SK-N-SH treated with all-trans-retinoic acid at 6 μM for 48 hours (cell line): Measurements from ENCODE around the gene DPM1.

Experiments
- BACH2 ChIP-seq: fragments of 250-450 bp; sonication (Bioruptor Pico); IDR thresholded peaks from 2 replicates; pipeline ENCODE4 v1.9.0; 2021; ENCODE audit warnings: mild to moderate bottlenecking, borderline replicate concordance
- CSDC2 ChIP-seq: fragments of 250-450 bp; sonication (Bioruptor Pico); IDR thresholded peaks from 2 replicates; pipeline ENCODE4 v1.5.0; 2020; ENCODE audit warnings: mild to moderate bottlenecking, moderate library complexity
- PATZ1 ChIP-seq: fragments of 250-450 bp; sonication (Bioruptor Pico); IDR thresholded peaks from 2 replicates; pipeline ENCODE4 v1.8.0; 2020; ENCODE audit warnings: mild to moderate bottlenecking, moderate library complexity, borderline replicate concordance
- PPARA ChIP-seq: fragments of 250-450 bp; sonication (Bioruptor Pico); IDR thresholded peaks from 2 replicates; pipeline ENCODE4 v1.5.0; 2020; ENCODE audit warnings: mild to moderate bottlenecking, borderline replicate concordance
- SNAI2 ChIP-seq: fragments of 250-450 bp; sonication (Bioruptor Pico); IDR thresholded peaks from 2 replicates; pipeline ENCODE4 v1.5.0; 2020; ENCODE audit warnings: mild to moderate bottlenecking, moderate library complexity
- TOX ChIP-seq: fragments of 250-450 bp; sonication (Bioruptor Pico); IDR thresholded peaks from 2 replicates; pipeline ENCODE4 v1.8.0; 2021; ENCODE audit warnings: mild to moderate bottlenecking, moderate library complexity, borderline replicate concordance
- ZC3H10 ChIP-seq: fragments of 250-450 bp; sonication (Bioruptor Pico); IDR thresholded peaks from 2 replicates; pipeline ENCODE4 v1.5.1; 2021; ENCODE audit warnings: mild to moderate bottlenecking, moderate library complexity
- ZFP3 ChIP-seq: fragments of 250-450 bp; sonication (Bioruptor Pico); IDR thresholded peaks from 2 replicates; pipeline ENCODE4 v1.5.0; 2020; ENCODE audit warnings: mild to moderate bottlenecking, moderate library complexity
- ZFP30 ChIP-seq: fragments of 450-650 bp; formaldehyde crosslinking; IDR thresholded peaks from 2 replicates; pipeline ENCODE4 v1.5.0; 2022; ENCODE audit warnings: mild to moderate bottlenecking, moderate library complexity
- ZNF565 ChIP-seq: fragments of 450-650 bp; formaldehyde crosslinking; conservative IDR thresholded peaks from 2 replicates; pipeline ENCODE4 v1.5.0; 2020; ENCODE audit warnings: low read depth, mild to moderate bottlenecking, moderate library complexity
- ZNF8 ChIP-seq: fragments of 450-650 bp; formaldehyde crosslinking; IDR thresholded peaks from 2 replicates; pipeline ENCODE4 v1.5.0; 2020; ENCODE audit warnings: mild to moderate bottlenecking, moderate library complexity
- TF ChIP-seq, protein P1 (sequence below): fragments of 250-450 bp; sonication (Bioruptor Pico); IDR thresholded peaks from 2 replicates; pipeline ENCODE4 v1.5.0; 2020; ENCODE audit warnings: mild to moderate bottlenecking, moderate library complexity
- TF ChIP-seq, protein P2 (sequence below): fragments of 250-450 bp; sonication (Bioruptor Pico); IDR thresholded peaks from 2 replicates; pipeline ENCODE4 v1.5.1; 2020; ENCODE audit warnings: low read depth, mild to moderate bottlenecking, moderate library complexity
- TF ChIP-seq, protein P3 (sequence below): fragments of 250-450 bp; sonication (Bioruptor Pico); IDR thresholded peaks from 2 replicates; pipeline ENCODE4 v1.5.1; 2021; ENCODE audit warnings: mild to moderate bottlenecking, moderate library complexity

DNA sequence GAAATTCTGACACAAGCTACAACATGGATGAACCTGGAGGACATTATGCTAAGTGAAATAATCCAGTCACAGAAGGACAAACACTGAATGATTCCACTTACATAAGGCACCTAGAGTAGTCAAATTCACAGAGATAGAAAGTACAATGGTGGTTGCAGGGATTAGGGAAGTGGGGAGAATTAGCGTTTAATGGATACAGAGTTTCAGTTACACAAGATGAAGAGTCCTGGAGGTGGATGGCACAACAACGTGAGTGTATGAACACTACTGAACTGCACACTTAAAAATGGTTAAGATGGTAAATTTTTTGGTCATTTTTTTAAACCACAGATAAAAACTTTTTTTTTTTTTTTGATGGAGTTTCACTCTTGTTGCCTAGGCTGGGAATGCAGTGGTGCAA is 25.0 kb upstream of the DPM1 start:
- TF ChIP-seq SNAI2 (CRISPR knock-in tag) (no peak), ZC3H10 (CRISPR knock-in tag) (no peak), TOX (CRISPR knock-in tag) (no peak), ZNF8 (CRISPR knock-in tag) (no peak), CSDC2 (CRISPR knock-in tag) (no peak), ZFP30 (CRISPR knock-in tag) (no peak), ZFP3 (CRISPR knock-in tag) (no peak), PPARA (no peak), ZNF565 (CRISPR knock-in tag) (no peak), PATZ1 (CRISPR knock-in tag) (no peak), BACH2 (CRISPR knock-in tag) (no peak)
- TF ChIP-seq, protein P1, sequence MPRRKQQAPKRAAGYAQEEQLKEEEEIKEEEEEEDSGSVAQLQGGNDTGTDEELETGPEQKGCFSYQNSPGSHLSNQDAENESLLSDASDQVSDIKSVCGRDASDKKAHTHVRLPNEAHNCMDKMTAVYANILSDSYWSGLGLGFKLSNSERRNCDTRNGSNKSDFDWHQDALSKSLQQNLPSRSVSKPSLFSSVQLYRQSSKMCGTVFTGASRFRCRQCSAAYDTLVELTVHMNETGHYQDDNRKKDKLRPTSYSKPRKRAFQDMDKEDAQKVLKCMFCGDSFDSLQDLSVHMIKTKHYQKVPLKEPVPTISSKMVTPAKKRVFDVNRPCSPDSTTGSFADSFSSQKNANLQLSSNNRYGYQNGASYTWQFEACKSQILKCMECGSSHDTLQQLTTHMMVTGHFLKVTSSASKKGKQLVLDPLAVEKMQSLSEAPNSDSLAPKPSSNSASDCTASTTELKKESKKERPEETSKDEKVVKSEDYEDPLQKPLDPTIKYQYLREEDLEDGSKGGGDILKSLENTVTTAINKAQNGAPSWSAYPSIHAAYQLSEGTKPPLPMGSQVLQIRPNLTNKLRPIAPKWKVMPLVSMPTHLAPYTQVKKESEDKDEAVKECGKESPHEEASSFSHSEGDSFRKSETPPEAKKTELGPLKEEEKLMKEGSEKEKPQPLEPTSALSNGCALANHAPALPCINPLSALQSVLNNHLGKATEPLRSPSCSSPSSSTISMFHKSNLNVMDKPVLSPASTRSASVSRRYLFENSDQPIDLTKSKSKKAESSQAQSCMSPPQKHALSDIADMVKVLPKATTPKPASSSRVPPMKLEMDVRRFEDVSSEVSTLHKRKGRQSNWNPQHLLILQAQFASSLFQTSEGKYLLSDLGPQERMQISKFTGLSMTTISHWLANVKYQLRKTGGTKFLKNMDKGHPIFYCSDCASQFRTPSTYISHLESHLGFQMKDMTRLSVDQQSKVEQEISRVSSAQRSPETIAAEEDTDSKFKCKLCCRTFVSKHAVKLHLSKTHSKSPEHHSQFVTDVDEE (CRISPR knock-in tag), result no peak
- TF ChIP-seq, protein P2, sequence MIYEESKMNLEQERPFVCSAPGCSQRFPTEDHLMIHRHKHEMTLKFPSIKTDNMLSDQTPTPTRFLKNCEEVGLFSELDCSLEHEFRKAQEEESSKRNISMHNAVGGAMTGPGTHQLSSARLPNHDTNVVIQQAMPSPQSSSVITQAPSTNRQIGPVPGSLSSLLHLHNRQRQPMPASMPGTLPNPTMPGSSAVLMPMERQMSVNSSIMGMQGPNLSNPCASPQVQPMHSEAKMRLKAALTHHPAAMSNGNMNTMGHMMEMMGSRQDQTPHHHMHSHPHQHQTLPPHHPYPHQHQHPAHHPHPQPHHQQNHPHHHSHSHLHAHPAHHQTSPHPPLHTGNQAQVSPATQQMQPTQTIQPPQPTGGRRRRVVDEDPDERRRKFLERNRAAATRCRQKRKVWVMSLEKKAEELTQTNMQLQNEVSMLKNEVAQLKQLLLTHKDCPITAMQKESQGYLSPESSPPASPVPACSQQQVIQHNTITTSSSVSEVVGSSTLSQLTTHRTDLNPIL (CRISPR knock-in tag), result no peak
- TF ChIP-seq, protein P3, sequence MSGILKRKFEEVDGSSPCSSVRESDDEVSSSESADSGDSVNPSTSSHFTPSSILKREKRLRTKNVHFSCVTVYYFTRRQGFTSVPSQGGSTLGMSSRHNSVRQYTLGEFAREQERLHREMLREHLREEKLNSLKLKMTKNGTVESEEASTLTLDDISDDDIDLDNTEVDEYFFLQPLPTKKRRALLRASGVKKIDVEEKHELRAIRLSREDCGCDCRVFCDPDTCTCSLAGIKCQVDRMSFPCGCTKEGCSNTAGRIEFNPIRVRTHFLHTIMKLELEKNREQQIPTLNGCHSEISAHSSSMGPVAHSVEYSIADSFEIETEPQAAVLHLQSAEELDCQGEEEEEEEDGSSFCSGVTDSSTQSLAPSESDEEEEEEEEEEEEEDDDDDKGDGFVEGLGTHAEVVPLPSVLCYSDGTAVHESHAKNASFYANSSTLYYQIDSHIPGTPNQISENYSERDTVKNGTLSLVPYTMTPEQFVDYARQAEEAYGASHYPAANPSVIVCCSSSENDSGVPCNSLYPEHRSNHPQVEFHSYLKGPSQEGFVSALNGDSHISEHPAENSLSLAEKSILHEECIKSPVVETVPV (CRISPR knock-in tag), result no peak
